Motor neuron (in vitro differentiated cells): ENCODE data around the gene B3GALT4. TPM values are rescaled to one million over a fixed set of nuclear protein-coding genes. Genes with fewer than 3 reads are reported as not detected.
"Not testable (repeated sequence)": the region's sequence is repeated elsewhere in the genome, so short reads cannot be mapped to it uniquely, and the experiment has no call there.

Source experiments
- ATAC-seq, 8 experiments: fragments of 200-7000 bp; cut with Tn5 transposase; replicated peaks in 6 of 8; 2 replicates each; pipeline ENCODE4 v1.8.0; 2021; ENCODE audit warnings: mild to moderate bottlenecking in 8 of 8, moderate library complexity in 8 of 8
- H3K27ac ChIP-seq, 2 donors: fragments of 250-450 bp; sonication (Bioruptor Pico); 2 replicates each; pipeline ENCODE4 v1.9.0; 2021; ENCODE audit warnings: antibody characterized with exemption in 2 of 2, mild to moderate bottlenecking in 2 of 2, moderate library complexity in 1 of 2
- H3K4me1 ChIP-seq, 2 donors: fragments of 250-450 bp; sonication (Bioruptor Pico); replicated peaks in 1 of 2; 2 replicates each; pipeline ENCODE4 v1.6.1; 2021; ENCODE audit warnings: antibody characterized with exemption in 2 of 2, mild to moderate bottlenecking in 2 of 2, moderate library complexity in 1 of 2
- H3K4me3 ChIP-seq, 5 donors: fragments of 250-450 bp; sonication (Bioruptor Pico); 2 replicates each; pipeline ENCODE4 v1.9.0; 2021; ENCODE audit warnings: antibody characterized with exemption in 5 of 5, mild to moderate bottlenecking in 5 of 5, moderate library complexity in 4 of 5
- WGBS, 10 experiments: fragments of 450-650 bp; shearing (Covaris generic); methylation state at CpG; one replicate each; pipeline ENCODE4 v1.0.0; 2022; 5-methylcytosine and 5-hydroxymethylcytosine counted together
- in situ Hi-C, 9 experiments: fragments of 400-800 bp; cut with MboI; loops; one replicate each; pipeline ENCODE4 v1.15.0; 2021; ENCODE audit warnings: low sequenced_read_pairs in 9 of 9, low pct_unique_long_range_greater_than_20kb in 2 of 9; ENCODE audit not compliant: unreplicated experiment in 9 of 9
- total RNA-seq, 8 experiments: library from RNA; unstranded; fragments of 300-600 nt; gene quantifications; 2 replicates each; pipeline versions ENCODE4 v1.2.3 to v1.2.4, GENCODE V29; 2022

The B3GALT4 gene
- total RNA-seq, 8 experiments from 2014 or later = 1.5 to 6.0 (median 5.1) TPM

GRCh38 chr6:33273924-33274902 lies 2.7 kb upstream of the B3GALT4 start:
- in situ Hi-C loops = no loop called here
- Histone ChIP-seq H3K27ac (no peak overlapping the region), H3K4me1 (peaks cover 42 to 54% of the 10 kb centered on the region in 2 donors), H3K4me3 (peak overlapping the region in 1 of 5 donors; percentile 79)
- no peak for ATAC-seq
- WGBS, 10 experiments = 10 to 100% (median 62%) methylated on average over 1 to 13 of the region's 14 CpGs

- in situ Hi-C loops, ATAC-seq: not testable (repeated sequence)
- Histone ChIP-seq H3K4me1 (peaks cover 40 to 48% of the 10 kb centered on the region in 2 donors), H3K4me3 (peak overlapping the region; percentile 36 to 48 (median 38)), H3K27ac (peak overlapping the region; percentile 76 to 79)
- 37 to 83% (median 63%) methylated on average over 1 to 7 of the region's 16 CpGs; no CpG with 5 or more reads in 2 of the 10 experiments for WGBS, 10 experiments
Observed at GRCh38 chr6:33275795-33276580, 935 bp upstream of the B3GALT4 start.

- Histone ChIP-seq H3K27ac (peak overlapping the region; percentile 76 to 79), H3K4me3 (peak overlapping the region; percentile 36 to 48 (median 38)), H3K4me1 (peaks cover 39 to 47% of the 10 kb centered on the region in 2 donors)
- in situ Hi-C loops = no loop called here
- no peak for ATAC-seq
Observed at GRCh38 chr6:33276581-33276863, 401 bp upstream of the B3GALT4 start.

- peak in 5 of 8 experiments; percentile 1 to 12 (median 7) for ATAC-seq
- in situ Hi-C loops = no loop called here
- H3K4me3 ChIP-seq = peak overlapping the region; percentile 36 to 48 (median 38)
- H3K27ac ChIP-seq = peak overlapping the region; percentile 76 to 79
- peaks cover 38 to 45% of the 10 kb centered on the region in 2 donors for H3K4me1 ChIP-seq
- WGBS, 10 experiments = 40 to 74% (median 48%) methylated on average over 1 to 10 of the region's 39 CpGs; no CpG with 5 or more reads in 4 of the 10 experiments
Observed at GRCh38 chr6:33277663-33278391, 904 bp downstream of the B3GALT4 start.

GRCh38 chr6:33278392-33278741 lies 1.4 kb downstream of the B3GALT4 start:
- Histone ChIP-seq H3K27ac (peak overlapping the region in 1 of 2 donors; percentile 79), H3K4me3 (peak overlapping the region in 1 of 5 donors; percentile 41), H3K4me1 (peaks cover 32 to 39% of the 10 kb centered on the region in 2 donors)
- 20 to 97% (median 83%) methylated on average over 1 to 5 of the region's 9 CpGs; no CpG with 5 or more reads in 4 of the 10 experiments for WGBS, 10 experiments
- ATAC-seq = no peak
- in situ Hi-C loops = no loop called here

- Histone ChIP-seq H3K4me3 (no peak overlapping the region), H3K4me1 (peaks cover 30 to 35% of the 10 kb centered on the region in 2 donors), H3K27ac (no peak overlapping the region)
- no peak for ATAC-seq
- in situ Hi-C loops = no loop called here
- 83 to 100% methylated on average over 1 of the region's 3 CpGs; no CpG with 5 or more reads in 8 of the 10 experiments for WGBS, 10 experiments
Observed at GRCh38 chr6:33278810-33279209, 1.9 kb downstream of the B3GALT4 start.

- 80 to 100% (median 87%) methylated on average over 1 to 8 of the region's 13 CpGs; no CpG with 5 or more reads in 3 of the 10 experiments for WGBS, 10 experiments
- Histone ChIP-seq H3K4me3 (no peak overlapping the region), H3K27ac (no peak overlapping the region), H3K4me1 (peaks cover 25 to 30% of the 10 kb centered on the region in 2 donors)
- in situ Hi-C loops = no loop called here
- ATAC-seq = no peak
Observed at GRCh38 chr6:33279257-33279695, 2.4 kb downstream of the B3GALT4 start.

GRCh38 chr6:33279971-33280511 lies 3.1 kb downstream of the B3GALT4 start:
- Histone ChIP-seq H3K4me3 (no peak overlapping the region), H3K27ac (no peak overlapping the region), H3K4me1 (peaks cover 19 to 23% of the 10 kb centered on the region in 2 donors)
- WGBS, 10 experiments = 43 to 100% (median 81%) methylated on average over 1 to 2 of the region's 5 CpGs; no CpG with 5 or more reads in 6 of the 10 experiments
- peak in 3 of 8 experiments; percentile 3 to 52 (median 5) for ATAC-seq
- in situ Hi-C loops = no loop called here

GRCh38 chr6:33280539-33280938 lies 3.6 kb downstream of the B3GALT4 start:
- peaks cover 14 to 20% of the 10 kb centered on the region in 2 donors for H3K4me1 ChIP-seq
- 60 to 80% methylated on average over 1 of the region's 6 CpGs; no CpG with 5 or more reads in 8 of the 10 experiments for WGBS, 10 experiments
- no peak for ATAC-seq
- H3K27ac ChIP-seq = no peak overlapping the region
- in situ Hi-C loops = no loop called here
- no peak overlapping the region for H3K4me3 ChIP-seq

- ATAC-seq, H3K4me1 ChIP-seq, H3K27ac ChIP-seq, H3K4me3 ChIP-seq, in situ Hi-C loops: not testable (repeated sequence)
- WGBS, 10 experiments = 53 to 100% (median 100%) methylated on average over 1 to 4 of the region's 4 CpGs; no CpG with 5 or more reads in 3 of the 10 experiments
Observed at GRCh38 chr6:33285214-33285613, 8.3 kb downstream of the B3GALT4 start.

- in situ Hi-C loops = no loop called here
- H3K4me3 ChIP-seq = no peak overlapping the region
- 86 to 100% (median 96%) methylated on average over 1 to 10 of the region's 22 CpGs for WGBS, 10 experiments
- H3K4me1 ChIP-seq = peaks cover 7 to 12% of the 10 kb centered on the region in 2 donors
- ATAC-seq = no peak
- H3K27ac ChIP-seq = no peak overlapping the region
Observed at GRCh38 chr6:33286946-33287914, 10.3 kb downstream of the B3GALT4 start.
